ENCODE data around the gene ARAP1.

- TF ChIP-seq CTCF (conservative IDR thresholded peaks at IDR 0.05 in 1 of 2, IDR thresholded peaks at IDR 0.05 in 1 of 2; ENCODE audit: extremely low read depth in 1 of 2, insufficient read depth in 1 of 2, low read depth in 1 of 2, low read length in 2 of 2) (no peak), EZH2 (IDR thresholded peaks at IDR 0.05; ENCODE audit: borderline replicate concordance, low read length) (no peak)
These were observed 28.3 kb upstream of the ARAP1 start for GRCh38 chr11:72780296-72781062.
